Breast epithelium (tissue), 3 donors: ENCODE data around the gene FASN.

ENCODE experiments used
- CTCF ChIP-seq, 3 donors: fragments of 450-650 bp; IDR thresholded peaks; one replicate each; pipeline ENCODE4 v1.5.1; 2016 to 2017; ENCODE audit warnings: antibody characterized with exemption in 3 of 3, mild to moderate bottlenecking in 3 of 3, moderate library complexity in 3 of 3
- POLR2A ChIP-seq: fragments of 450-650 bp; IDR thresholded peaks from one replicate; pipeline ENCODE4 v1.6.1; 2016; ENCODE audit warnings: antibody characterized with exemption, mild to moderate bottlenecking, moderate library complexity

GRCh38 chr17:82143333-82143732 is 45.3 kb upstream of the FASN start:
- TF ChIP-seq CTCF (IDR thresholded peaks at IDR 0.05) (no peak), POLR2A (no peak)
